GM12878 (cell line): Measurements from ENCODE around the gene COL24A1. TPM values are rescaled to one million over a fixed set of nuclear protein-coding genes. Genes with fewer than 3 reads are reported as not detected.

Experiments used
- ATAC-seq: fragments of 200-7000 bp; cut with Tn5 transposase; 3 replicates; pipeline ENCODE4 v1.9.1; 2020; ENCODE audit warnings: mild to moderate bottlenecking, moderate library complexity
- BruUV-seq: library from RNA; stranded (reverse); fragments of 400-500 nt; replicated peaks from 2 replicates; lab custom pipeline; 2021; lab: Mats Ljungman, UMichigan
- CTCF ChIA-PET: fragments of 300-600 bp; sonication (Branson Sonifier 250); formaldehyde crosslinking; extraction: SDS; loops from one replicate; lab custom pipeline; 2021; ENCODE audit warnings: inconsistent platforms; lab: Yijun Ruan, JAX
- POLR2A ChIA-PET: fragments of 350-600 bp; formaldehyde crosslinking; extraction: SDS; loops from one replicate; lab custom pipeline; 2021; ENCODE audit warnings: inconsistent platforms; lab: Charles Lee
- RAD21 ChIA-PET: fragments of 300-600 bp; sonication (Branson Sonifier 250); formaldehyde crosslinking; loops from one replicate; lab custom pipeline; 2023; ENCODE audit warnings: antibody characterized with exemption; ENCODE audit not compliant: unreplicated experiment; lab: Charles Lee
- SMC1A ChIA-PET: fragments of 300-600 bp; sonication (Branson Sonifier 250); formaldehyde crosslinking; loops from one replicate; lab custom pipeline; 2023; ENCODE audit not compliant: unreplicated experiment, uncharacterized antibody; lab: Charles Lee
- DNase-seq: peaks from one replicate; pipeline ENCODE4 v3.0.0-alpha.2; 2011; ENCODE audit warnings: low read depth, low spot score
- FAIRE-seq: peaks from 3 replicates; lab custom pipeline; 2011; peaks lifted over from hg19 to GRCh38; lab: Jason Lieb, UNC
- H2AFZ ChIP-seq: 2 replicates; pipeline ENCODE4 v1.6.0; 2011; ENCODE audit warnings: low read depth, low read length, control low read depth; ENCODE audit not compliant: control insufficient read depth
- H3K27ac ChIP-seq: 2 replicates; pipeline ENCODE4 v1.5.1; 2011; ENCODE audit warnings: control low read depth; ENCODE audit not compliant: control insufficient read depth, insufficient read depth
- H3K27me3 ChIP-seq, 2 experiments: replicated peaks in 1 of 2; 2 replicates each; pipeline versions ENCODE4 v1.6.0 to v1.6.1; 2011; ENCODE audit warnings: low read length in 1 of 2; ENCODE audit not compliant: control insufficient read depth in 2 of 2, insufficient read depth in 2 of 2
- H3K36me3 ChIP-seq, 2 experiments: 2 replicates each; pipeline ENCODE4 v1.5.1; 2011; ENCODE audit warnings: low read length in 1 of 2; ENCODE audit not compliant: control insufficient read depth in 2 of 2, insufficient read depth in 2 of 2
- H3K4me1 ChIP-seq: 2 replicates; pipeline ENCODE4 v1.6.1; 2011; ENCODE audit warnings: mild to moderate bottlenecking, low read length, moderate library complexity, mixed read lengths; ENCODE audit not compliant: control insufficient read depth, insufficient read depth
- H3K4me2 ChIP-seq: 2 replicates; pipeline ENCODE4 v1.6.0; 2011; ENCODE audit warnings: control low read depth; ENCODE audit not compliant: control insufficient read depth, insufficient read depth
- H3K4me3 ChIP-seq: fragments of 200-600 bp; sonication (generic); 2 replicates; pipeline ENCODE4 v1.5.1; 2016
- H3K79me2 ChIP-seq: 2 replicates; pipeline ENCODE4 v1.6.0; 2011; ENCODE audit warnings: low read length; ENCODE audit not compliant: control insufficient read depth, insufficient read depth
- H3K9ac ChIP-seq: 2 replicates; pipeline ENCODE4 v1.8.0; 2011; ENCODE audit warnings: low read length, control low read depth, mixed read lengths; ENCODE audit not compliant: control insufficient read depth, insufficient read depth
- H3K9me3 ChIP-seq: replicated peaks from 3 replicates; pipeline ENCODE4 v1.5.1; 2011; ENCODE audit warnings: mild to moderate bottlenecking, low read length; ENCODE audit not compliant: control insufficient read depth, insufficient read depth
- H4K20me1 ChIP-seq: 2 replicates; pipeline ENCODE4 v1.6.0; 2011; ENCODE audit not compliant: control insufficient read depth, insufficient read depth
- BCL3 ChIP-seq: IDR thresholded peaks from 2 replicates; pipeline ENCODE4 v1.6.1; 2011; ENCODE audit warnings: borderline replicate concordance, low read depth, mild to moderate bottlenecking, moderate library complexity, low read length; ENCODE audit not compliant: insufficient read depth, poor library complexity, severe bottlenecking
- CTCF ChIP-seq, 3 experiments: IDR thresholded peaks in 2 of 3; conservative IDR thresholded peaks in 1 of 3; 2 replicates each; pipeline ENCODE4 v1.5.1; 2011; ENCODE audit warnings: low read depth in 3 of 3, low read length in 3 of 3, mild to moderate bottlenecking in 3 of 3, control low read depth in 2 of 3, moderate library complexity in 2 of 3, inconsistent platforms in 1 of 3, mixed read lengths in 1 of 3; ENCODE audit not compliant: control insufficient read depth in 2 of 3, insufficient read depth in 1 of 3; ENCODE audit errors: extremely low read depth in 1 of 3
- HDAC2 ChIP-seq: fragments of 200-600 bp; sonication (generic); IDR thresholded peaks from 2 replicates; pipeline ENCODE4 v1.6.1; 2017
- NR2C1 ChIP-seq: fragments of 450-650 bp; IDR thresholded peaks from 2 replicates; pipeline ENCODE4 v1.6.1; 2017; ENCODE audit warnings: antibody characterized with exemption, mild to moderate bottlenecking, moderate library complexity
- PRDM15 ChIP-seq: fragments of 450-650 bp; formaldehyde crosslinking; IDR thresholded peaks from 2 replicates; pipeline ENCODE4 v1.4.0; 2020; ENCODE audit warnings: mild to moderate bottlenecking, moderate library complexity
- RELB ChIP-seq: fragments of 450-650 bp; IDR thresholded peaks from 2 replicates; pipeline ENCODE4 v1.6.1; 2017; ENCODE audit warnings: low read depth, mild to moderate bottlenecking, moderate library complexity
- SIN3A ChIP-seq: IDR thresholded peaks from 2 replicates; pipeline ENCODE4 v1.6.1; 2012; ENCODE audit warnings: low read depth, low read length, improper control_type of control experiment
- TCF12 ChIP-seq: IDR thresholded peaks from 2 replicates; pipeline ENCODE4 v1.6.1; 2011; ENCODE audit warnings: low read depth, mild to moderate bottlenecking, low read length
- WGBS: methylation state at CpG from one replicate; pipeline ENCODE4 v1.1.6; 2016; ENCODE audit warnings: low lambda C conversion rate; ENCODE audit not compliant: insufficient replicate concordance, insufficient coverage; ENCODE audit errors: missing lambda C conversion rate; 5-methylcytosine and 5-hydroxymethylcytosine counted together
- in situ Hi-C: fragments of 300-500 bp; cut with MboI; formaldehyde crosslinking; loops from 9 replicates; pipeline ENCODE4 v1.14.3; 2018; ENCODE audit warnings: mixed read lengths
- intact Hi-C: fragments of 100-400 bp; cut with micrococcal nuclease; formaldehyde crosslinking; loops from one replicate; pipeline ENCODE4 v1.14.2; 2022; ENCODE audit not compliant: unreplicated experiment
- polyA plus RNA-seq, 11 experiments: library from polyadenylated mRNA; depleted of rRNA in 4 of 11; unstranded in 6 of 11; stranded (reverse) in 5 of 11; fragments of >200 nt; fragmentation: Nextera tagmentation in 4 of 11; fragmentation: Illumina TruSeq in 1 of 11; extraction: Ambion mirVana in 4 of 11; extraction: Trizol in 1 of 11; gene quantifications; 1 replicate in 1 of 11; 2 replicates in 10 of 11; pipeline versions ENCODE4 v1.2.1 to v1.2.3, GENCODE V29; 2011 to 2016; ENCODE audit warnings: inconsistent platforms in 2 of 11, missing spikeins in 2 of 11, low read depth in 1 of 11
- total RNA-seq, 4 experiments: library from RNA; depleted of rRNA in 3 of 4; stranded (reverse); fragments of >200 nt in 3 of 4; fragmentation: Illumina TruSeq in 1 of 4; extraction: Trizol in 1 of 4; gene quantifications; 2 replicates each; pipeline versions ENCODE4 v1.2.1 to v1.2.3, GENCODE V29; 2013 to 2021

COL24A1 gene
- total and polyA plus RNA-seq, 10 of the 15 experiments (the other 5 are each of a cell fraction or from before 2014, with no cell fraction given) = 0.19 to 4.1 (median 2.0) TPM

- Histone ChIP-seq H3K4me2 (no peak overlapping the region), H3K27me3 (no peaks in the 10 kb centered on the region), H3K9me3 (no peaks in the 10 kb centered on the region), H3K4me1 (no peaks in the 10 kb centered on the region), H3K36me3 (no peaks in the 10 kb centered on the region), H2AFZ (no peak overlapping the region), H3K9ac (no peak overlapping the region), H3K27ac (no peak overlapping the region), H3K4me3 (no peak overlapping the region), H4K20me1 (no peaks in the 10 kb centered on the region), H3K79me2 (no peaks in the 10 kb centered on the region)
- CTCF ChIA-PET = no interaction called here
- ATAC-seq (no peak), DNase-seq (no peak), FAIRE-seq (no peak)
- no peak for TF ChIP-seq PRDM15 (CRISPR knock-in tag)
- TF ChIP-seq SIN3A = no peak
- TF ChIP-seq TCF12 = no peak
- BruUV-seq = no TSS peak
- SMC1A ChIA-PET = no interaction called here
- RAD21 ChIA-PET = no interaction called here
- in situ Hi-C loops = no loop called here
- intact Hi-C loops = no loop called here
- POLR2A ChIA-PET = no interaction called here
- WGBS = 78% methylated on average over 4 of the region's 4 CpGs
Observed at GRCh38 chr1:85822696-85823095, 333.9 kb downstream of the COL24A1 start.

GRCh38 chr1:85818371-85818770 lies 338.2 kb downstream of the COL24A1 start:
- Histone ChIP-seq H3K79me2 (no peaks in the 10 kb centered on the region), H4K20me1 (no peaks in the 10 kb centered on the region), H3K27me3 (no peaks in the 10 kb centered on the region), H3K9ac (no peak overlapping the region), H3K36me3 (no peaks in the 10 kb centered on the region), H2AFZ (no peak overlapping the region), H3K9me3 (no peaks in the 10 kb centered on the region), H3K4me3 (no peak overlapping the region), H3K27ac (no peak overlapping the region), H3K4me2 (no peak overlapping the region), H3K4me1 (no peaks in the 10 kb centered on the region)
- ChIA-PET RAD21 (no interaction called here), CTCF (no interaction called here), POLR2A (no interaction called here), SMC1A (no interaction called here)
- DNase-seq (no peak), FAIRE-seq (peak; percentile 49), ATAC-seq (no peak)
- intact Hi-C loops (no loop called here), in situ Hi-C loops (no loop called here)
- BruUV-seq = no TSS peak
- WGBS = 48% methylated on average over 2 of the region's 2 CpGs
- TF ChIP-seq TCF12 (no peak), HDAC2 (no peak), RELB (no peak), CTCF (IDR thresholded peaks at IDR 0.05 in 2 of 3, conservative IDR thresholded peaks at IDR 0.05 in 1 of 3; ENCODE audit: control insufficient read depth in 2 of 3, extremely low read depth in 1 of 3, insufficient read depth in 1 of 3, low read depth in 3 of 3, low read length in 3 of 3) (no peak), BCL3 (no peak), NR2C1 (no peak)
